Trophoblast cell (in vitro differentiated cells and primary cell): ENCODE data around the gene CUX1.
A peak's percentile ranks its signal among the peaks of the same experiment; 100 is the strongest.

ENCODE experiments used
- DNase-seq, 2 donors: peaks; one replicate each; pipeline ENCODE4 v3.0.0-alpha.2; 2016
- H2AFZ ChIP-seq: 2 replicates; pipeline ENCODE4 v1.6.1; 2013; ENCODE audit warnings: low read length, moderate library complexity, mild to moderate bottlenecking; ENCODE audit not compliant: insufficient read depth, poor library complexity
- H2AK5ac ChIP-seq: 2 replicates; pipeline ENCODE4 v1.6.1; 2013; ENCODE audit warnings: mild to moderate bottlenecking, low read length
- H2BK120ac ChIP-seq: 2 replicates; pipeline ENCODE4 v1.6.1; 2013; ENCODE audit warnings: low read length, mild to moderate bottlenecking, moderate library complexity; ENCODE audit not compliant: insufficient read depth, poor library complexity
- H2BK12ac ChIP-seq: 2 replicates; pipeline ENCODE4 v1.6.1; 2013; ENCODE audit warnings: mild to moderate bottlenecking, low read length, moderate library complexity
- H2BK5ac ChIP-seq: 2 replicates; pipeline ENCODE4 v1.6.1; 2013; ENCODE audit warnings: low read length, low read depth, moderate library complexity, mild to moderate bottlenecking; ENCODE audit not compliant: poor library complexity
- H3K14ac ChIP-seq: 2 replicates; pipeline ENCODE4 v1.6.1; 2013; ENCODE audit warnings: mild to moderate bottlenecking, low read length
- H3K18ac ChIP-seq: 2 replicates; pipeline ENCODE4 v1.6.1; 2013; ENCODE audit warnings: mild to moderate bottlenecking, low read length
- H3K23ac ChIP-seq: 2 replicates; pipeline ENCODE4 v1.6.1; 2013; ENCODE audit warnings: low read length
- H3K27ac ChIP-seq: 2 replicates; pipeline ENCODE4 v1.5.1; 2013; ENCODE audit warnings: low read depth, mild to moderate bottlenecking, inconsistent platforms, low read length, moderate library complexity
- H3K27me3 ChIP-seq: 2 replicates; pipeline ENCODE4 v1.6.1; 2013; ENCODE audit warnings: inconsistent platforms, mild to moderate bottlenecking, low read length, moderate library complexity; ENCODE audit not compliant: insufficient read depth
- H3K36me3 ChIP-seq, 2 experiments: 1 replicate in 1 of 2; 2 replicates in 1 of 2; pipeline ENCODE4 v1.6.1; 2013; ENCODE audit warnings: low read length in 2 of 2, mild to moderate bottlenecking in 2 of 2, moderate library complexity in 1 of 2; ENCODE audit not compliant: insufficient read depth in 2 of 2, control insufficient read depth in 1 of 2
- H3K4ac ChIP-seq: 2 replicates; pipeline ENCODE4 v1.6.1; 2013; ENCODE audit warnings: low read depth, mild to moderate bottlenecking, low read length, moderate library complexity
- H3K4me1 ChIP-seq, 2 experiments: 1 replicate in 1 of 2; 2 replicates in 1 of 2; pipeline ENCODE4 v1.6.1; 2013; ENCODE audit warnings: low read length in 2 of 2, mild to moderate bottlenecking in 2 of 2, moderate library complexity in 1 of 2; ENCODE audit not compliant: insufficient read depth in 2 of 2, control insufficient read depth in 1 of 2
- H3K4me2 ChIP-seq: 2 replicates; pipeline ENCODE4 v1.6.1; 2013; ENCODE audit warnings: inconsistent platforms, mild to moderate bottlenecking, low read length, moderate library complexity
- H3K4me3 ChIP-seq: 2 replicates; pipeline ENCODE4 v1.5.1; 2013; ENCODE audit warnings: mild to moderate bottlenecking, low read depth, low read length, inconsistent platforms
- H3K79me1 ChIP-seq: one replicate; pipeline ENCODE4 v1.6.1; 2013; ENCODE audit warnings: low read length
- H3K79me2 ChIP-seq: 2 replicates; pipeline ENCODE4 v1.6.1; 2013; ENCODE audit warnings: low read length, mild to moderate bottlenecking; ENCODE audit not compliant: control insufficient read depth, insufficient read depth, poor library complexity
- H3K9ac ChIP-seq: 2 replicates; pipeline ENCODE4 v1.6.1; 2013; ENCODE audit warnings: mild to moderate bottlenecking, low read length
- H3K9me3 ChIP-seq: 2 replicates; pipeline ENCODE4 v1.6.1; 2013; ENCODE audit warnings: low read depth, mild to moderate bottlenecking, control low read depth, inconsistent platforms, low read length; ENCODE audit not compliant: insufficient read depth
- H4K12ac ChIP-seq: 2 replicates; pipeline ENCODE4 v1.6.1; 2013; ENCODE audit warnings: low read depth, mild to moderate bottlenecking, low read length, moderate library complexity
- H4K8ac ChIP-seq: 2 replicates; pipeline ENCODE4 v1.6.1; 2013; ENCODE audit warnings: low read depth, mild to moderate bottlenecking, low read length, moderate library complexity
- H4K91ac ChIP-seq: one replicate; pipeline ENCODE4 v1.6.1; 2013; ENCODE audit warnings: low read depth, mild to moderate bottlenecking, low read length, moderate library complexity
- WGBS: extraction: QIAGEN DNeasy Blood & Tissue Kit; methylation state at CpG from one replicate; pipeline ENCODE4 v1.1.7; 2013; ENCODE audit warnings: missing lambda C conversion rate; ENCODE audit not compliant: insufficient read length, insufficient coverage; ENCODE audit errors: extremely low coverage; 5-methylcytosine and 5-hydroxymethylcytosine counted together

The CUX1 gene

DNA sequence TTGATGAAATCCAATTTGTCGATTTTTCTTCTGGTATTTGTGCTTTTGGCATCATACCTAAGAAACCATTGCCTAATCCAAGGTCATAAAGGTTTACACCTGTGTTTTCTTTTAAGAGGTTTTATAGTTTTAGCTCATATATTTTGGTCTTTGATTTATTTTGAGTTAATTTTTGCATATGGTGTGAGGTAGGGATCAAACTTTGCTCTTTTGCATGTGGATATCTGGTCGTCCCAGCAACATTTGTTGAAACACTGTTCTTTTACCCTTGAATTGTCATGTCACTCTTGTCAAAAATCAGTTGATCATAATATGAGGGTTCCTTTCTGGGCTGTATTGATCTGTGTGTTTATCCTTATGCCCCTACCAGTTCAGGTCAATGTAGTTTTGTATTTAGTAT lies 236.7 kb downstream of the CUX1 start:
- Histone ChIP-seq H2AK5ac (no peak overlapping the region), H3K4me1 (no peaks in the 10 kb centered on the region), H2BK5ac (no peak overlapping the region), H3K18ac (no peak overlapping the region), H2BK120ac (no peak overlapping the region), H3K27me3 (no peaks in the 10 kb centered on the region), H3K9ac (no peak overlapping the region), H4K8ac (no peak overlapping the region), H3K14ac (no peak overlapping the region), H3K4me3 (no peak overlapping the region), H4K12ac (no peak overlapping the region), H3K27ac (no peak overlapping the region), H2BK12ac (no peak overlapping the region), H4K91ac (no peak overlapping the region), H3K79me1 (no peaks in the 10 kb centered on the region), H2AFZ (no peak overlapping the region), H3K36me3 (no peaks in the 10 kb centered on the region), H3K4ac (no peak overlapping the region), H3K23ac (no peak overlapping the region), H3K79me2 (no peaks in the 10 kb centered on the region), H3K4me2 (no peak overlapping the region), H3K9me3 (peaks cover 2% of the 10 kb centered on the region)
- no peak for DNase-seq
- no CpG with 5 or more reads among the region's 2 CpGs for WGBS

DNA sequence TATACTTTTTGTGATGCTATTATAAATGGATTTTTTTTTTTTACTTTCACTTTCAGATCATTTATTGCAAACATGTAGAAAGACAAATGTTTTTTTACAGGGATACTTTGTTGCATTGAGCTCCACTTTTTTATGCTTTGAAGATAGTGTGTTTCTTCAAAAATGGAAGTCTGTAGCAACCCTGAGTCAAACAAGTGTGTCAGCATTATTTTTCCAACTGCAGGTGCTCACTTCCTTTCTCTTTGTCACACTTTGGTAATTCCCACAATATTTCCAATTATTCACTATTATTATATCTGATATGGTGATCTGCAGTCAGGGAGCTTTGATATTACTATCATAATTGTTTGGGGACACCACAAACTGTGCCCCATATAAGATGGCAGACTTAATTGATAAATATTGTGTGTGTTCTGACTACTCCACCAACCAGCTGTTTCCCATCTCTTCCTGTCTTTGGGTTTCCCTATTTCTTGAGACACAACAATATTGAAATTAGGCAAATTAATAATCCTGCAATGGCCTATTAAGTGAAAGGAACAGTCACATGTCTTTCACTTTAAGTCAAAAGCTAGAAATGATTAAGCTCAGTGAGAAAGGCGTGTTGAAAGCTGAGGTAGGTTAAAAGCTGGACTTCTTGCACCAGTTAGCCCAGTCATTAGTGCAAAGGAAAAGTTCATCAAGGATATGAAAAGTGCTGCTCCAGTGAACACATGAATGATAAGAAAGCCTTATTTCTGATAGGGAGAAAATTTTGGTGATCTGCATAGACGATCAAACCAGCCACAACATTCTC lies 238.0 kb downstream of the CUX1 start:
- Histone ChIP-seq H3K36me3 (no peaks in the 10 kb centered on the region), H3K27ac (no peak overlapping the region), H3K18ac (no peak overlapping the region), H3K27me3 (no peaks in the 10 kb centered on the region), H2AK5ac (no peak overlapping the region), H3K79me2 (no peaks in the 10 kb centered on the region), H3K4me3 (no peak overlapping the region), H3K4ac (no peak overlapping the region), H4K91ac (no peak overlapping the region), H3K4me1 (no peaks in the 10 kb centered on the region), H3K23ac (no peak overlapping the region), H2BK12ac (no peak overlapping the region), H4K8ac (no peak overlapping the region), H3K14ac (no peak overlapping the region), H3K9ac (no peak overlapping the region), H4K12ac (no peak overlapping the region), H3K79me1 (no peaks in the 10 kb centered on the region), H2BK120ac (no peak overlapping the region), H3K9me3 (peaks cover 2% of the 10 kb centered on the region), H3K4me2 (no peak overlapping the region), H2BK5ac (no peak overlapping the region), H2AFZ (no peak overlapping the region)
- DNase-seq = no peak
- no CpG with 5 or more reads among the region's 2 CpGs for WGBS

DNA sequence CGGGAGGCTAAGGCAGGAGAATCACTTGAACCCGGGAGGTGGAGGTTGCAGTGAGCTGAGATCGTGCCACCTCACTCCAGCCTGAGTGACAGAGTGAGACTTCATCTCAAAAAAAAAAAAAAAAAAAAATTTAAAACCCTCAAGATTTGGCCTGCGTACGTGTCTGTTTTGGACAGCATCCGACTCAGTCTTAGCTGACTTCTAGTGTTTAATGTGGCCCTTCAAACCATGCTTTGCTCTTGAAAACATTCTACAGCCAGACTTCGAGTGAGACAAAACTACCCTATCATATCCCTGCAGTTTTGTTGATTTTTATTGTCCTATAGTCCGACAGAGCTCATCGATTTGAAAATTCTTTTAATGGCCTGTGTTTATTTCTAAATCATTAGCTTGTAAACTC lies 242.1 kb downstream of the CUX1 start:
- no peak overlapping the region for H3K4me2 ChIP-seq
- H3K4ac ChIP-seq = no peak overlapping the region
- no peak overlapping the region for H4K91ac ChIP-seq
- H2AFZ ChIP-seq = no peak overlapping the region
- no peak overlapping the region for H2BK5ac ChIP-seq
- H2BK12ac ChIP-seq = no peak overlapping the region
- H3K79me2 ChIP-seq = no peaks in the 10 kb centered on the region
- peaks cover 8% of the 10 kb centered on the region for H3K79me1 ChIP-seq
- no peak overlapping the region for H3K18ac ChIP-seq
- no peaks in the 10 kb centered on the region for H3K36me3 ChIP-seq
- no peak overlapping the region for H3K9ac ChIP-seq
- no peak overlapping the region for H3K4me3 ChIP-seq
- H4K8ac ChIP-seq = no peak overlapping the region
- H3K27ac ChIP-seq = no peak overlapping the region
- no peaks in the 10 kb centered on the region for H3K27me3 ChIP-seq
- H4K12ac ChIP-seq = no peak overlapping the region
- no peak overlapping the region for H2BK120ac ChIP-seq
- H3K14ac ChIP-seq = no peak overlapping the region
- H2AK5ac ChIP-seq = no peak overlapping the region
- WGBS = no CpG with 5 or more reads among the region's 9 CpGs
- no peak overlapping the region for H3K23ac ChIP-seq
- DNase-seq = no peak
- peaks cover 2% of the 10 kb centered on the region for H3K9me3 ChIP-seq
- peaks cover 5 to 10% of the 10 kb centered on the region in 2 experiments for H3K4me1 ChIP-seq

DNA sequence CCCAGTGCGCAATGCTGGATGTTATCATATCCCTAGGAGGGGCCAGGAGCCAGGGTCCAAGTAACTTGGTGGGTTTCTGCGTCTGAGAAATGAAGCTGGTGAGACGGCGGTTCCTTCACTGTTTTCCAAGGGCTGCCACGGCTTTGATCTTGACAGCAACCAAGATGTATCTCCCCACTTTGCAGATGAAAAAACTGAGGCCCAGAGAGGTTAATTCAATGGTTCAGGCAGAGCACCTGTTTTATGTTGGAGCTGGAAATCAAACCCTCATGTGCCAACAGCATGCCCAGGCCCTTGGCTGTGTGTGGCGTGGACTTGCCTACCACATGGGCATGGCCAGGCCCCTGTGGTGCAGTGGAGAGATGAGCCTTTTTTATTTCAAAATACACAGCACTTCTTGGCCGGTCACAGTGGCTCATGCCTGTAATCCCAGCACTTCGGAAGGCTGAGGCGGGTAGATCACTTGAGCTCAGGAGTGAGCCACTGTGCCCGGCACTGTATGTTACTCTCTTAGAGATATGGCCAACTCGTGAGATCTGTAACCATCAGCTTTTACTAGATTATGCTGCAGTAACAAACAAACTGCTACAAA lies 244.0 kb downstream of the CUX1 start:
- H2BK12ac ChIP-seq = no peak overlapping the region
- WGBS = no CpG with 5 or more reads among the region's 11 CpGs

More for the DNA sequence above, 244.0 kb downstream of the CUX1 start:
- Histone ChIP-seq H3K79me2 (peaks cover 2% of the 10 kb centered on the region), H3K4me2 (no peak overlapping the region), H3K4me3 (no peak overlapping the region), H3K14ac (no peak overlapping the region), H3K4ac (no peak overlapping the region), H3K27me3 (no peaks in the 10 kb centered on the region), H2BK120ac (no peak overlapping the region), H3K23ac (no peak overlapping the region), H3K27ac (no peak overlapping the region), H4K91ac (peak overlapping the region; percentile 27), H4K8ac (no peak overlapping the region), H3K79me1 (peaks cover 12% of the 10 kb centered on the region), H4K12ac (no peak overlapping the region), H2BK5ac (peak overlapping the region; percentile 4), H3K4me1 (peaks cover 12 to 23% of the 10 kb centered on the region in 2 experiments), H2AFZ (no peak overlapping the region), H2AK5ac (no peak overlapping the region), H3K9ac (no peak overlapping the region), H3K36me3 (no peaks in the 10 kb centered on the region), H3K9me3 (no peaks in the 10 kb centered on the region), H3K18ac (peak overlapping the region; percentile 40)
- DNase-seq = no peak
